ENCODE measurements around the gene AFMID. TPM values are rescaled to one million over a fixed set of nuclear protein-coding genes. Genes with fewer than 3 reads are reported as not detected.

Gene AFMID
- total RNA-seq, 4 donors from 2014 or later = 33.7 to 82.4 (median 60.4) TPM

DNA sequence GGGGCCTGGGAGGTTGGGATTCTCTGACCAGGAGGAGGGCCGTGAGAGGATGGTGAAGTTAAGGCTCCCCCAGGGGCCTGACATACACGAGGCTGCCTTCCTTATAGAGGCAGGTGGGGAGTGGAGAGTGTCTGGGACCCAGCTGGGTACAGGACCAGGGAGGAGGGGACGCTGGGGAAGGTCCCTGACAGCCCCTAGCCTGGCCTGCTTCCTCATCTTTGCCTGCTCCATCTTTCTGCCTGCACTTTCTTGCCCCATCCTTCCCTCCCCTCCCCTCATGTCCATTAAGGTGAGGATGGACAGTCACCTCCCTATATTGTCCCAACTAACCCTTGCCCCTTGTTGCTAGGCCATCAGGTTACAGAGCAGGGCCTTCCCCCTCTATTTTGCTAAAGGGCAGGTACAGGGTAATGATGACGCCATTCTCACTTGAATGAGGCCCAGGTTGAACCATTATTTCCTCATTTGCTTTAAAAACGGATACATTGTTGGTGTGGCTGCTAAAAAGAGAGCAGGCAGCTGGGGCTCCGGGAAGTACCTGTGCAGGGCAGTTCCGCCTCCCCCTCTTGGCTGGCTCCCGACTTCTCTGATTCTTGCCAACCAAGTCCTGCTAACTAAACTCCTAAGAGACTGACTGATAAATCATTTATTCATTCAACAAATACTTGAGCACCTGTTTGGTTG lies 39.7 kb upstream of the AFMID start:
- Histone ChIP-seq H3K4me3 (no peak overlapping the region), H3K36me3 (no peaks in the 10 kb centered on the region), H3K27ac (peak overlapping the region; percentile 0 to 65 (median 40)), H3K9me3 (no peaks in the 10 kb centered on the region), H3K27me3 (no peaks in the 10 kb centered on the region), H3K4me1 (peaks cover 22 to 75% (median 53%) of the 10 kb centered on the region in 4 donors)
- DNase-seq = peak; percentile 65
- 43 to 50% methylated on average over 3 to 8 of the region's 8 CpGs for WGBS, 2 donors (ENCODE audit: low coverage in 1 of 2)
- no peak for TF ChIP-seq CTCF (IDR thresholded peaks at IDR 0.05)
- intact Hi-C loops (cut with DNase I; ENCODE audit: low total_unique reads) = no loop called here
- in situ Hi-C loops (cut with MboI; ENCODE audit: low pct_ligation_motif_present in 1 of 4, low pct_unique_long_range_greater_than_20kb in 1 of 4, low sequenced_read_pairs in 3 of 4) = no loop called here

GRCh38 chr17:78148286-78149016 lies 38.7 kb upstream of the AFMID start:
- intact Hi-C loops (cut with DNase I; ENCODE audit: low total_unique reads) = no loop called here
- H3K27me3 ChIP-seq = no peaks in the 10 kb centered on the region
- TF ChIP-seq POLR2A (IDR thresholded peaks at IDR 0.05) (no peak), POLR2AphosphoS5 (IDR thresholded peaks at IDR 0.05) (no peak), EP300 (IDR thresholded peaks at IDR 0.05; ENCODE audit: low read depth) (no peak), CTCF (IDR thresholded peaks at IDR 0.05) (no peak)
- peak overlapping the region; percentile 0 to 65 (median 40) for H3K27ac ChIP-seq
- H3K4me3 ChIP-seq = no peak overlapping the region
- H3K4me1 ChIP-seq = peaks cover 22 to 71% (median 52%) of the 10 kb centered on the region in 4 donors
- H3K36me3 ChIP-seq = no peaks in the 10 kb centered on the region
- peak; percentile 10 for DNase-seq
- 38 to 54% methylated on average over 12 to 14 of the region's 14 CpGs for WGBS, 2 donors (ENCODE audit: low coverage in 1 of 2)
- in situ Hi-C loops (cut with MboI; ENCODE audit: low pct_ligation_motif_present in 1 of 4, low pct_unique_long_range_greater_than_20kb in 1 of 4, low sequenced_read_pairs in 3 of 4) = no loop called here
- no peaks in the 10 kb centered on the region for H3K9me3 ChIP-seq

DNA sequence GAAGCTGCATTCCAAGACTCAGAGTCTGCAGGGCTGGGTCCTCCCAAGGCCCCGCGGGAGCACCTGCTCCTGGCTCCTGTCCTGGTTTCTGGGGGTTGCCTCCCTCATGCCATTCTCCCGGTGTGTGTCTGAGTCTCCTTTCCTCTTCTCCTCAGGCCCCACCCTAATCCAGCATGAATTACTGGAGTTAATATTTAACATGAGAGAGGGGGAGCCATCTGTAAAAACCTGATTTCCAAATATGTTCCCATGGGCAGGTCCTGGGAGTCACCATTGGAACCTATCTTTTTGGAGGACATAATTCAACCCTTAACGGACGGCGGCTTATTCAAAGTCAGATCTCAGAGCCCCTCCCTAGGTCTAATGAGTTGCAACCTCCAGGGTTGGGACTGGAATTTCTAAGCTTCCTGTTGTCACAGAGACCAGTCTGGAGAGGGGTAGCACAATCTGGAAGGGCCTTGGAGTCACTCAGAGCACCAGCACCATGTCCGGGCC lies 35.6 kb upstream of the AFMID start:
- whole genome bisulfite sequencing, 2 donors (ENCODE audit: low coverage in 1 of 2) = 43 to 65% methylated on average over 5 to 7 of the region's 7 CpGs
- TF ChIP-seq POLR2AphosphoS5 (IDR thresholded peaks at IDR 0.05) (no peak), CTCF (IDR thresholded peaks at IDR 0.05) (no peak), POLR2A (IDR thresholded peaks at IDR 0.05) (no peak), EP300 (IDR thresholded peaks at IDR 0.05; ENCODE audit: low read depth) (no peak)
- DNase-seq = peak; percentile 74
- H3K4me1 ChIP-seq = peaks cover 0 to 54% (median 30%) of the 10 kb centered on the region in 4 donors
- no peak overlapping the region for H3K4me3 ChIP-seq
- H3K27ac ChIP-seq = peak overlapping the region; percentile 59 to 85 (median 74)
- intact Hi-C loops (cut with DNase I; ENCODE audit: low total_unique reads) = no loop called here
- H3K36me3 ChIP-seq = no peaks in the 10 kb centered on the region
- no peaks in the 10 kb centered on the region for H3K27me3 ChIP-seq
- no peaks in the 10 kb centered on the region for H3K9me3 ChIP-seq
- in situ Hi-C loops (cut with MboI; ENCODE audit: low pct_ligation_motif_present in 1 of 4, low pct_unique_long_range_greater_than_20kb in 1 of 4, low sequenced_read_pairs in 3 of 4) = no loop called here

DNA sequence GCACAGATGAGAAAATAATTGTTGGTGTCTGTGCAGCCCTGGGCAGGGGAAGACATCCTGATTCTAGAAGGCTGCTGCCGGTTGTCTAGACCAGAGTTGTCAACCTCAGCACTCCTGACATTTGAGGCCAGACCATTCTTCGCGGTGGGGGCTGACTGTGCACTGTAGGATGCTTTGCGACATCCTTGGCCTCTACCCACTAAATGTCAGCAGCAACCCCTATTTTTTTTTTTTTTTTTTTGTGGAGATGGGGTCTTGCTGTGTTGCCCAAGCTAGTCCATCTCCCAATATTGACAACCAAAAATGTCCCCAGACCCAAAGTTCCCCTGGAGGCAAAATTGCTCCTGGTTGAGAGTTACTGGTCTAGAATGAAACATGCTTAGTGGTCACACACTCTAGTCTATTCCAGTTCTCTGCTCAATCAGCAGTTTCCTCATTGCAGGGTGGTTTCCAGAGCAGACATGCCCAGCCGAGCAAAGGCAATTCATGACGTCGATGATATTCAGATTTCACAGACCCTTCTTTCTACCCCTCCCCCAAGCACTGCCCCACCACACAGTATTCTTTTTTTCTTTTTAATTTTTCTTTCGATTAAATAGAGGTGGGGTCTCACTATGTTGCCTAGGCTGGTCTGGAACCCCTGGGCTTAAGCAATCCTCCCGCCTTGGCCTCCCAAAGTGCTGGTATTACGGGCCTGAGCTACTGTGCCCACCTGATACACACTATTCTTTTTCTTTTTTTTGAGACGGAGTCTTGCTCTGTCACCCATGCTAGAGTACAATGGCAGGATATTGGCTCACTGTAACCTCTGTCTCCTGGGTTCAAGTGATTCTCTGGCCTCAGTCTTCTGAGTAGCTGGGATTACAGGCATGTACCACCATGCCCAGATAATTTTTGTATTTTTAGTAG lies 32.0 kb upstream of the AFMID start:
- TF ChIP-seq CTCF (IDR thresholded peaks at IDR 0.05) (no peak), POLR2A (IDR thresholded peaks at IDR 0.05) (no peak), EP300 (IDR thresholded peaks at IDR 0.05; ENCODE audit: low read depth) (no peak), POLR2AphosphoS5 (IDR thresholded peaks at IDR 0.05) (no peak)
- in situ Hi-C loops (cut with MboI; ENCODE audit: low pct_ligation_motif_present in 1 of 4, low pct_unique_long_range_greater_than_20kb in 1 of 4, low sequenced_read_pairs in 3 of 4) (no loop called here), intact Hi-C loops (cut with DNase I; ENCODE audit: low total_unique reads) (no loop called here)
- DNase-seq = peak; percentile 59
- Histone ChIP-seq H3K27me3 (no peaks in the 10 kb centered on the region), H3K36me3 (no peaks in the 10 kb centered on the region), H3K4me1 (peaks cover 0 to 35% (median 21%) of the 10 kb centered on the region in 4 donors), H3K9me3 (no peaks in the 10 kb centered on the region), H3K27ac (peak overlapping the region in 3 of 4 donors; percentile 44 to 60 (median 53)), H3K4me3 (no peak overlapping the region)
- 61 to 64% methylated on average over 8 to 11 of the region's 11 CpGs for WGBS, 2 donors (ENCODE audit: low coverage in 1 of 2)
